H1 (cell line): ENCODE results near the gene CHRD. TPM values are rescaled to one million over a fixed set of nuclear protein-coding genes. Genes with fewer than 3 reads are reported as not detected.
A peak's percentile ranks its signal among the peaks of the same experiment; 100 is the strongest.

ENCODE experiments used
- CEBPB ChIP-seq: IDR thresholded peaks from 2 replicates; pipeline ENCODE4 v1.6.1; 2012; ENCODE audit warnings: low read depth, low read length
- JUN ChIP-seq: IDR thresholded peaks from 2 replicates; pipeline ENCODE4 v1.6.1; 2011; ENCODE audit warnings: low read depth, mild to moderate bottlenecking, improper control_type of control experiment, low read length
- KDM1A ChIP-seq: fragments of 200-600, 300-600 bp; sonication (generic); IDR thresholded peaks from 2 replicates; pipeline ENCODE4 v1.7.1; 2016; ENCODE audit warnings: mild to moderate bottlenecking, low read length, borderline replicate concordance
- TAF1 ChIP-seq: IDR thresholded peaks from 2 replicates; pipeline ENCODE4 v1.6.1; 2011; ENCODE audit warnings: mild to moderate bottlenecking, low read depth, low read length
- polyA plus RNA-seq, 7 experiments: library from polyadenylated mRNA; depleted of rRNA in 3 of 7; stranded (reverse) in 5 of 7; unstranded in 2 of 7; fragments of >200 nt in 5 of 7; fragments of 200-250 nt in 2 of 7; gene quantifications; 1 replicate in 5 of 7; 2 replicates in 1 of 7; 4 replicates in 1 of 7; pipeline versions ENCODE4 v1.2.1 to v1.2.3, GENCODE V29; 2011 to 2013; ENCODE audit warnings: missing spikeins in 2 of 7, mixed read lengths in 2 of 7
- total RNA-seq: library from RNA; stranded (reverse); fragmentation: NEBNext Ultra II Directional; extraction: Animal tissue kit (Norgen Biotek cat#: 25700); gene quantifications from 2 replicates; pipeline ENCODE4 v1.2.1, GENCODE V29; 2021

CHRD gene
- total and polyA plus RNA-seq, 2 of the 8 experiments (the other 6 are each of a cell fraction or from before 2014, with no cell fraction given), result 0.62 to 0.86 TPM

GRCh38 chr3:184345317-184346144 lies 34.3 kb upstream of the CHRD start (continued):
- peak; percentile 30; the same call in 1 of the 2 replicates for TF ChIP-seq TAF1
- TF ChIP-seq KDM1A, result no peak
- no peak for TF ChIP-seq CEBPB
- no peak for TF ChIP-seq JUN
- TF ChIP-seq, all 59 proteins: peak for 12
